CD4-positive, alpha-beta memory T cell (primary cell): ENCODE data around the gene IFITM1. TPM values are rescaled to one million over a fixed set of nuclear protein-coding genes. Genes with fewer than 3 reads are reported as not detected.
A peak's percentile ranks its signal among the peaks of the same experiment; 100 is the strongest.
"Not testable (repeated sequence)": the region's sequence is repeated elsewhere in the genome, so short reads cannot be mapped to it uniquely, and the experiment has no call there.

Experiments
- CTCF ChIA-PET: fragments of 350-600 bp; sonication (Branson Sonifier 250); formaldehyde crosslinking; loops from one replicate; lab custom pipeline; 2021; ENCODE audit warnings: inconsistent platforms; ENCODE audit not compliant: partially characterized antibody; lab: Charles Lee
- POLR2A ChIA-PET: fragments of 350-600 bp; sonication (Branson Sonifier 250); formaldehyde crosslinking; loops from one replicate; lab custom pipeline; 2021; ENCODE audit not compliant: partially characterized antibody; lab: Charles Lee
- DNase-seq, 5 donors: peaks; one replicate each; pipeline versions ENCODE4 v3.0.0 to v3.0.0-alpha.2; 2020 to 2022; ENCODE audit warnings: mixed read lengths in 1 of 5
- H3K27ac ChIP-seq: one replicate; pipeline ENCODE4 v1.7.0; 2013; ENCODE audit warnings: low read depth, low read length
- H3K27me3 ChIP-seq: 2 replicates; pipeline ENCODE4 v1.7.0; 2013; ENCODE audit warnings: mild to moderate bottlenecking, low read length, moderate library complexity; ENCODE audit not compliant: insufficient read depth
- H3K36me3 ChIP-seq: 2 replicates; pipeline ENCODE4 v1.7.0; 2013; ENCODE audit warnings: mild to moderate bottlenecking, low read length, moderate library complexity; ENCODE audit not compliant: insufficient read depth
- H3K4me1 ChIP-seq: 2 replicates; pipeline ENCODE4 v1.7.0; 2013; ENCODE audit warnings: mild to moderate bottlenecking, low read length, moderate library complexity; ENCODE audit not compliant: insufficient read depth
- H3K4me3 ChIP-seq, 2 donors: one replicate each; pipeline ENCODE4 v1.7.0; 2013; ENCODE audit warnings: low read length in 2 of 2, mild to moderate bottlenecking in 1 of 2
- H3K9me3 ChIP-seq, 2 donors: one replicate each; pipeline ENCODE4 v1.7.0; 2013; ENCODE audit warnings: low read length in 2 of 2, control low read depth in 1 of 2; ENCODE audit not compliant: control insufficient read depth in 1 of 2
- H3K27ac Mint-ChIP-seq, 7 donors: one replicate each; pipeline ENCODE4 v1.8.0; 2020 to 2021; ENCODE audit warnings: mixed read lengths in 7 of 7, mild to moderate bottlenecking in 6 of 7, inconsistent platforms in 3 of 7, moderate library complexity in 3 of 7
- H3K27me3 Mint-ChIP-seq, 2 donors: one replicate each; pipeline ENCODE4 v1.8.0; 2020 to 2021; ENCODE audit warnings: mixed read lengths in 2 of 2
- H3K36me3 Mint-ChIP-seq, 2 donors: one replicate each; pipeline ENCODE4 v1.8.0; 2020 to 2021; ENCODE audit warnings: mixed read lengths in 2 of 2, inconsistent platforms in 1 of 2, mild to moderate bottlenecking in 1 of 2
- H3K4me1 Mint-ChIP-seq, 4 donors: one replicate each; pipeline ENCODE4 v1.8.0; 2020 to 2021; ENCODE audit warnings: mixed read lengths in 4 of 4, mild to moderate bottlenecking in 1 of 4
- H3K4me3 Mint-ChIP-seq, 8 donors: one replicate each; pipeline ENCODE4 v1.8.0; 2020 to 2021; ENCODE audit warnings: mixed read lengths in 8 of 8, mild to moderate bottlenecking in 7 of 8, moderate library complexity in 6 of 8, inconsistent platforms in 3 of 8
- H3K9me3 Mint-ChIP-seq, 8 donors: one replicate each; pipeline ENCODE4 v1.8.0; 2020 to 2021; ENCODE audit warnings: mixed read lengths in 8 of 8, mild to moderate bottlenecking in 5 of 8, inconsistent platforms in 3 of 8, moderate library complexity in 1 of 8
- intact Hi-C: fragments of 100-400 bp; cut with micrococcal nuclease; formaldehyde crosslinking; loops from one replicate; pipeline ENCODE4 v1.15.1; 2023
- polyA plus RNA-seq, 2 donors: library from polyadenylated mRNA; unstranded; fragments of 300-500 nt; fragmentation: Illumina TruSeq; gene quantifications; one replicate each; pipeline ENCODE4 v1.2.3, GENCODE V29; 2021
- total RNA-seq, 2 experiments: library from RNA; stranded (reverse); gene quantifications; one replicate each; pipeline ENCODE4 v1.2.3, GENCODE V29; 2021

IFITM1 gene
- total and polyA plus RNA-seq, 4 experiments from 2014 or later = 119 to 2,173 (median 1,097) TPM

GRCh38 chr11:360326-361280 lies 46.8 kb downstream of the IFITM1 start:
- CTCF ChIA-PET = interaction anchor here (0.5 to 5.4 kb wide), 7 partner anchors 44 to 111 kb away, joined by 3 to 34 read pairs (median 4); partner anchors contain the start of gene PTDSS2
- no peaks in the 10 kb centered on the region for H3K27me3 Mint-ChIP-seq
- Histone ChIP-seq H3K27ac (no peak overlapping the region), H3K27me3 (no peaks in the 10 kb centered on the region), H3K36me3 (no peaks in the 10 kb centered on the region), H3K4me3 (no peak overlapping the region), H3K9me3 (peaks cover 0 to 7% of the 10 kb centered on the region in 2 donors), H3K4me1 (peaks cover 12% of the 10 kb centered on the region)
- DNase-seq = no peak
- H3K36me3 Mint-ChIP-seq = no peaks in the 10 kb centered on the region
- H3K9me3 Mint-ChIP-seq = peaks cover 0 to 6% (median 2%) of the 10 kb centered on the region in 8 donors
- POLR2A ChIA-PET = interaction anchor here (1.0 to 4.8 kb wide), 4 partner anchors 44 to 110 kb away, joined by 3 to 25 read pairs (median 4); no protein-coding TSS in a partner anchor
- intact Hi-C loops = no loop called here
- H3K27ac Mint-ChIP-seq = peak overlapping the region in 1 of 7 donors; percentile 29
- peaks cover 2 to 14% (median 9%) of the 10 kb centered on the region in 4 donors for H3K4me1 Mint-ChIP-seq
- H3K4me3 Mint-ChIP-seq = no peak overlapping the region

GRCh38 chr11:362642-363442 lies 49.0 kb downstream of the IFITM1 start:
- Mint-ChIP-seq H3K4me3 (no peak overlapping the region), H3K9me3 (peaks cover 0 to 6% (median 2%) of the 10 kb centered on the region in 8 donors), H3K27ac (peak overlapping the region in 1 of 7 donors; percentile 8), H3K27me3 (peaks cover 13 to 15% of the 10 kb centered on the region in 2 donors), H3K4me1 (peaks cover 2 to 15% (median 13%) of the 10 kb centered on the region in 4 donors), H3K36me3 (peaks cover 0 to 5% of the 10 kb centered on the region in 2 donors)
- Histone ChIP-seq H3K27ac (no peak overlapping the region), H3K4me1 (peaks cover 9% of the 10 kb centered on the region), H3K9me3 (peaks cover 0 to 7% of the 10 kb centered on the region in 2 donors), H3K27me3 (peaks cover 14% of the 10 kb centered on the region), H3K36me3 (no peaks in the 10 kb centered on the region), H3K4me3 (no peak overlapping the region)
- ChIA-PET POLR2A (interaction anchor here (0.8 to 4.8 kb wide), 4 partner anchors 54 to 156 kb away, joined by 3 to 25 read pairs (median 6); partner anchors contain the start of genes BET1L and RIC8A), CTCF (interaction anchor here (0.7 to 5.4 kb wide), 13 partner anchors 14 to 113 kb away, joined by 3 to 67 read pairs (median 6); partner anchors contain the start of genes IFITM2 and PTDSS2)
- intact Hi-C loops = no loop called here
- no peak for DNase-seq

GRCh38 chr11:363443-363805 lies 49.6 kb downstream of the IFITM1 start:
- H3K9me3 Mint-ChIP-seq, H3K36me3 ChIP-seq, H3K27ac ChIP-seq, H3K4me3 Mint-ChIP-seq, H3K9me3 ChIP-seq, H3K27ac Mint-ChIP-seq, intact Hi-C loops, H3K36me3 Mint-ChIP-seq, DNase-seq, H3K4me3 ChIP-seq: not testable (repeated sequence)
- H3K4me1 Mint-ChIP-seq = peaks cover 5 to 20% (median 17%) of the 10 kb centered on the region in 4 donors
- peaks cover 18% of the 10 kb centered on the region in 2 donors for H3K27me3 Mint-ChIP-seq
- Histone ChIP-seq H3K27me3 (peaks cover 19% of the 10 kb centered on the region), H3K4me1 (peaks cover 14% of the 10 kb centered on the region)
- CTCF ChIA-PET = interaction anchor here (0.7 to 5.4 kb wide), 15 partner anchors 8 to 133 kb away, joined by 3 to 67 read pairs (median 6); partner anchors contain the start of genes IFITM2, PTDSS2 and SIGIRR
- POLR2A ChIA-PET = interaction anchor here (0.8 to 4.8 kb wide), 6 partner anchors 48 to 156 kb away, joined by 3 to 25 read pairs (median 8); partner anchors contain the start of genes BET1L, PGGHG and RIC8A

- no peak overlapping the region for H3K4me3 ChIP-seq
- POLR2A ChIA-PET = interaction anchor here (0.7 to 4.8 kb wide), 11 partner anchors 43 to 157 kb away, joined by 3 to 25 read pairs (median 5); partner anchors contain the start of genes BET1L, PGGHG and RIC8A
- H3K9me3 ChIP-seq = peaks cover 0 to 7% of the 10 kb centered on the region in 2 donors
- H3K36me3 Mint-ChIP-seq = peaks cover 0 to 5% of the 10 kb centered on the region in 2 donors
- H3K27ac ChIP-seq = no peak overlapping the region
- intact Hi-C loops = no loop called here
- peak; percentile 61 to 76 (median 72) for DNase-seq
- H3K27me3 Mint-ChIP-seq = peaks cover 18 to 20% of the 10 kb centered on the region in 2 donors
- CTCF ChIA-PET = interaction anchor here (0.6 to 5.4 kb wide), 24 partner anchors 9 to 157 kb away, joined by 3 to 67 read pairs (median 4); partner anchors contain the start of genes BET1L, IFITM2, PTDSS2 and RIC8A
- peak overlapping the region in 2 of 8 donors; percentile 12 to 51 for H3K4me3 Mint-ChIP-seq
- peaks cover 22% of the 10 kb centered on the region for H3K27me3 ChIP-seq
- peaks cover 7 to 22% (median 19%) of the 10 kb centered on the region in 4 donors for H3K4me1 Mint-ChIP-seq
- peaks cover 17% of the 10 kb centered on the region for H3K4me1 ChIP-seq
- no peaks in the 10 kb centered on the region for H3K36me3 ChIP-seq
- H3K27ac Mint-ChIP-seq = peak overlapping the region in 2 of 7 donors; percentile 7 to 63
- H3K9me3 Mint-ChIP-seq = peaks cover 0 to 7% (median 2%) of the 10 kb centered on the region in 8 donors
Observed at GRCh38 chr11:363948-364761, 50.3 kb downstream of the IFITM1 start.

Other genes with a start within 250 kb of the IFITM1 start
- gene SCGB1C1, start 121.0 kb upstream of the IFITM1 start, total RNA-seq = not detected
- not detected for gene SCGB1C1, start 121.0 kb upstream of the IFITM1 start, polyA plus RNA-seq
- 100 to 1,000 TPM; 122 to 129 TPM for gene BET1L, start 106.6 kb upstream of the IFITM1 start, total RNA-seq
- gene BET1L, start 106.6 kb upstream of the IFITM1 start, polyA plus RNA-seq = 10 to 100 TPM; 61.9 to 64.5 TPM
- gene RIC8A, start 106.3 kb upstream of the IFITM1 start, total RNA-seq = 100 to 1,000 TPM in 1 of 2 experiments, 10 to 100 TPM in 1; 96.7 to 111 TPM
- 100 to 1,000 TPM in 1 of 2 donors, 10 to 100 TPM in 1; 91.2 to 106 TPM for gene RIC8A, start 106.3 kb upstream of the IFITM1 start, polyA plus RNA-seq
- gene SIRT3, start 77.7 kb upstream of the IFITM1 start, total RNA-seq = 10 to 100 TPM; 26.5 to 30.7 TPM
- gene SIRT3, start 77.7 kb upstream of the IFITM1 start, polyA plus RNA-seq = 10 to 100 TPM; 11.2 to 11.6 TPM
- 100 to 1,000 TPM in 1 of 2 experiments, 10 to 100 TPM in 1; 99.9 to 107 TPM for gene PSMD13, start 77.1 kb upstream of the IFITM1 start, total RNA-seq
- gene PSMD13, start 77.1 kb upstream of the IFITM1 start, polyA plus RNA-seq = 100 to 1,000 TPM; 179 to 247 TPM
- 10 to 100 TPM; 25.9 to 26.3 TPM for gene NLRP6, start 35.6 kb upstream of the IFITM1 start, total RNA-seq
- gene NLRP6, start 35.6 kb upstream of the IFITM1 start, polyA plus RNA-seq = 10 to 100 TPM in 1 of 2 donors, 1 to 10 TPM in 1; 1.4 to 10.8 TPM
- gene PGGHG, start 24.9 kb upstream of the IFITM1 start, total RNA-seq = 100 to 1,000 TPM; 304 TPM
- 1 to 10 TPM; 3.0 to 5.6 TPM for gene PGGHG, start 24.9 kb upstream of the IFITM1 start, polyA plus RNA-seq
- gene IFITM5, start 14.5 kb upstream of the IFITM1 start, total RNA-seq = not detected
- gene IFITM5, start 14.5 kb upstream of the IFITM1 start, polyA plus RNA-seq = not detected
- gene IFITM2, start 6.2 kb upstream of the IFITM1 start, total RNA-seq = 100 to 1,000 TPM; 202 to 203 TPM
- gene IFITM2, start 6.2 kb upstream of the IFITM1 start, polyA plus RNA-seq = 1,000 to 10,000 TPM; 2,491 to 3,716 TPM
- gene IFITM3, start 6.8 kb downstream of the IFITM1 start, total RNA-seq = 1 to 10 TPM; 6.2 to 7.2 TPM
- gene IFITM3, start 6.8 kb downstream of the IFITM1 start, polyA plus RNA-seq = 100 to 1,000 TPM in 1 of 2 donors, 1 to 10 TPM in 1; 9.1 to 108 TPM
- gene B4GALNT4, start 55.5 kb downstream of the IFITM1 start, total RNA-seq = 1 to 10 TPM; 2.2 to 2.4 TPM
- gene B4GALNT4, start 55.5 kb downstream of the IFITM1 start, polyA plus RNA-seq = not detected
- gene PKP3, start 80.2 kb downstream of the IFITM1 start, total RNA-seq = not detected
- gene PKP3, start 80.2 kb downstream of the IFITM1 start, polyA plus RNA-seq = under 1 TPM in 1 of 2 donors, not detected in 1; 0.14 TPM
- gene SIGIRR, start 101.0 kb downstream of the IFITM1 start, total RNA-seq = 100 to 1,000 TPM; 437 to 440 TPM
- 100 to 1,000 TPM; 235 to 242 TPM for gene SIGIRR, start 101.0 kb downstream of the IFITM1 start, polyA plus RNA-seq
- 100 to 1,000 TPM; 120 to 123 TPM for gene ANO9, start 128.0 kb downstream of the IFITM1 start, total RNA-seq
- 10 to 100 TPM in 1 of 2 donors, 1 to 10 TPM in 1; 9.4 to 15.5 TPM for gene ANO9, start 128.0 kb downstream of the IFITM1 start, polyA plus RNA-seq
- 10 to 100 TPM; 23.3 to 26.1 TPM for gene PTDSS2, start 136.2 kb downstream of the IFITM1 start, total RNA-seq
- gene PTDSS2, start 136.2 kb downstream of the IFITM1 start, polyA plus RNA-seq = 1 to 10 TPM; 5.5 to 6.3 TPM
- gene RNH1, start 193.2 kb downstream of the IFITM1 start, total RNA-seq = 100 to 1,000 TPM in 1 of 2 experiments, 10 to 100 TPM in 1; 98.4 to 105 TPM
- 100 to 1,000 TPM; 164 to 187 TPM for gene RNH1, start 193.2 kb downstream of the IFITM1 start, polyA plus RNA-seq
- gene HRAS, start 221.5 kb downstream of the IFITM1 start, total RNA-seq = 10 to 100 TPM; 36.7 to 42.5 TPM
- 10 to 100 TPM; 12.9 to 28.5 TPM for gene HRAS, start 221.5 kb downstream of the IFITM1 start, polyA plus RNA-seq
- 1 to 10 TPM; 4.4 to 4.6 TPM for gene LRRC56, start 223.5 kb downstream of the IFITM1 start, total RNA-seq
- gene LRRC56, start 223.5 kb downstream of the IFITM1 start, polyA plus RNA-seq = 1 to 10 TPM in 1 of 2 donors, under 1 TPM in 1; 0.24 to 1.5 TPM
- gene LMNTD2, start 246.7 kb downstream of the IFITM1 start, total RNA-seq = 1 to 10 TPM; 7.0 to 8.1 TPM
- gene LMNTD2, start 246.7 kb downstream of the IFITM1 start, polyA plus RNA-seq = 1 to 10 TPM in 1 of 2 donors, under 1 TPM in 1; 0.94 to 1.3 TPM
- 10 to 100 TPM; 52.7 to 55.2 TPM for gene RASSF7, start 246.9 kb downstream of the IFITM1 start, total RNA-seq
- gene RASSF7, start 246.9 kb downstream of the IFITM1 start, polyA plus RNA-seq = 10 to 100 TPM; 38.4 to 43.7 TPM